Mammary epithelial cell (primary cell): ENCODE results near the gene TMEM101.

Experiments
- EZH2 ChIP-seq: IDR thresholded peaks from 2 replicates; pipeline ENCODE4 v1.6.1; 2012; ENCODE audit warnings: low read length, inconsistent platforms, borderline replicate concordance
- TF ChIP-seq, protein P1 (sequence below), 2 donors: IDR thresholded peaks in 1 of 2; conservative IDR thresholded peaks in 1 of 2; 2 replicates each; pipeline ENCODE4 v1.5.1; 2011 to 2012; ENCODE audit warnings: inconsistent platforms in 2 of 2, low read length in 2 of 2, mild to moderate bottlenecking in 2 of 2, control low read depth in 1 of 2, low read depth in 1 of 2; ENCODE audit not compliant: insufficient read depth in 1 of 2; ENCODE audit errors: extremely low read depth in 1 of 2

DNA sequence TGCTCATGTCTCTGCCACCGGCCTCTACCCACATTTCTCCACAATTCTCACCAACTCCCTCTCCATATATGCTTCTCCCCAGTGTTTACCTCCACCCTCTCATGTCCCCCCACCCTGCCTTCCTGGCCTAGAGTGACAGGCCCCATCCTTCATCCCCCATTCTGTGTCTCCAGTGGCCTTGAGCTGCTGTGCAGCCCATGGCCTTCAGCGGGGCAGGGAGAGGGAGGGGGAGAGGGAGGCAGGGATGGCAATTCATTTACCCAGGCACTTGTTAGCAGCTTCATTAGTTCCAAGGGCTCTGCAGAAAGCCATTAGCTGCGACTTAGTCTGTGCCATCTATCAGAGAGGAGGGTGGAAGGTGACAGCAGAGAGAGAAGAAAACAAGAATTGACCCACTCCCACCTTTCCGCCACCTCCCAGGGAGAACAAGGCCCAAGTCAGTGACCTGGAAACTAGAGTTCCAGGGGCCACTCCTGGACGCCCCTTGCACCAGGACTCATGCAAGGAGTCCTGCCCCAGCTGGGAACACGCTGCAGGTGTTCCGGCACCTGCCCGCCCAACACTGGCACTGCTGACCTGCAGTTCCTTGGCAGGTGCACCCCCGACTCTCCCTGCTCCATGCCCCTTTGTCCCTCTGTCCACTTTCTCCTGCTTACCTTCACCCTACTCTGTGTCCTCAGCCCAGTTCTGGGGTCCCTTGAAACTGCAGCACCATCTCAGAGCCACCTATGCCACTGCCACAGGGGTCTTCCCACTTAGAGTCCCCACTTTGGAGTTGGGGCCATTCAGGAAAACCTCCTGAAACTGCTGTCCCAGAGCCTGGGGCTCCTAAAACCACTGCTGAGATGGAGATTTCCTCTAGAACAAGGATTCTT, 37.6 kb downstream of the TMEM101 start:
- TF ChIP-seq, protein P1, sequence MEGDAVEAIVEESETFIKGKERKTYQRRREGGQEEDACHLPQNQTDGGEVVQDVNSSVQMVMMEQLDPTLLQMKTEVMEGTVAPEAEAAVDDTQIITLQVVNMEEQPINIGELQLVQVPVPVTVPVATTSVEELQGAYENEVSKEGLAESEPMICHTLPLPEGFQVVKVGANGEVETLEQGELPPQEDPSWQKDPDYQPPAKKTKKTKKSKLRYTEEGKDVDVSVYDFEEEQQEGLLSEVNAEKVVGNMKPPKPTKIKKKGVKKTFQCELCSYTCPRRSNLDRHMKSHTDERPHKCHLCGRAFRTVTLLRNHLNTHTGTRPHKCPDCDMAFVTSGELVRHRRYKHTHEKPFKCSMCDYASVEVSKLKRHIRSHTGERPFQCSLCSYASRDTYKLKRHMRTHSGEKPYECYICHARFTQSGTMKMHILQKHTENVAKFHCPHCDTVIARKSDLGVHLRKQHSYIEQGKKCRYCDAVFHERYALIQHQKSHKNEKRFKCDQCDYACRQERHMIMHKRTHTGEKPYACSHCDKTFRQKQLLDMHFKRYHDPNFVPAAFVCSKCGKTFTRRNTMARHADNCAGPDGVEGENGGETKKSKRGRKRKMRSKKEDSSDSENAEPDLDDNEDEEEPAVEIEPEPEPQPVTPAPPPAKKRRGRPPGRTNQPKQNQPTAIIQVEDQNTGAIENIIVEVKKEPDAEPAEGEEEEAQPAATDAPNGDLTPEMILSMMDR (conservative IDR thresholded peaks at IDR 0.05 in 1 of 2, IDR thresholded peaks at IDR 0.05 in 1 of 2; ENCODE audit: extremely low read depth in 1 of 2, insufficient read depth in 1 of 2, low read depth in 1 of 2, low read length in 2 of 2): no peak
- no peak for TF ChIP-seq EZH2
